HepG2 (cell line): ENCODE results near the gene HELZ. TPM values are rescaled to one million over a fixed set of nuclear protein-coding genes. Genes with fewer than 3 reads are reported as not detected.

ENCODE experiments used
- ATAC-seq: fragments of 200-7000 bp; cut with Tn5 transposase; 3 replicates; pipeline ENCODE4 v1.9.1; 2020; ENCODE audit warnings: mild to moderate bottlenecking, moderate library complexity
- BruUV-seq: library from RNA; stranded (reverse); fragments of 400-500 nt; replicated peaks from 2 replicates; lab custom pipeline; 2021; lab: Mats Ljungman, UMichigan
- CTCF ChIA-PET: fragments of 300-600 bp; formaldehyde crosslinking; extraction: SDS; loops from one replicate; lab custom pipeline; 2021; ENCODE audit warnings: low total read pairs, inconsistent platforms, low intra/inter-chr PET ratio; lab: Yijun Ruan, JAX
- POLR2A ChIA-PET: fragments of 350-600 bp; sonication (Branson Sonifier 250); formaldehyde crosslinking; loops from one replicate; lab custom pipeline; 2020; ENCODE audit warnings: antibody characterized with exemption, inconsistent platforms; lab: Yijun Ruan, JAX
- DNase-seq: peaks from one replicate; pipeline ENCODE4 v3.0.0-alpha.2; 2015; ENCODE audit warnings: low spot score
- FAIRE-seq: peaks from 3 replicates; lab custom pipeline; 2011; peaks lifted over from hg19 to GRCh38; lab: Jason Lieb, UNC
- H2AFZ ChIP-seq: one replicate; pipeline ENCODE4 v1.6.1; 2011; ENCODE audit warnings: low read length, inconsistent platforms
- H3K27ac ChIP-seq: fragments of 300-600 bp; 3 replicates; pipeline ENCODE4 v1.8.0; 2011; ENCODE audit warnings: mixed run types, mild to moderate bottlenecking, mixed read lengths, low read length, inconsistent platforms; ENCODE audit not compliant: insufficient read depth; ENCODE audit errors: extremely low read length
- H3K27me3 ChIP-seq, 2 experiments: fragments of 200-600 bp in 1 of 2; 2 replicates in 1 of 2; 3 replicates in 1 of 2; pipeline versions ENCODE4 v1.6.0 to v1.8.0; 2011; ENCODE audit warnings: low read length in 2 of 2, mild to moderate bottlenecking in 2 of 2, moderate library complexity in 2 of 2, inconsistent platforms in 1 of 2; ENCODE audit not compliant: insufficient read depth in 2 of 2, control insufficient read depth in 1 of 2
- H3K36me3 ChIP-seq, 2 experiments: fragments of 200-600 bp in 1 of 2; replicated peaks in 1 of 2; 2 replicates in 1 of 2; 3 replicates in 1 of 2; pipeline versions ENCODE4 v1.5.1 to v1.8.0; 2011; ENCODE audit warnings: low read length in 2 of 2, inconsistent platforms in 1 of 2; ENCODE audit not compliant: insufficient read depth in 2 of 2, control insufficient read depth in 1 of 2
- H3K4me1 ChIP-seq: 2 replicates; pipeline ENCODE4 v1.5.1; 2012; ENCODE audit warnings: low read length, inconsistent platforms; ENCODE audit not compliant: insufficient read depth
- H3K4me2 ChIP-seq: 2 replicates; pipeline ENCODE4 v1.6.0; 2011; ENCODE audit warnings: low read depth, low read length, inconsistent platforms
- H3K4me3 ChIP-seq, 3 experiments: fragments of 200-600 bp in 1 of 3; sonication (generic), shearing (Covaris generic) in 1 of 3; replicated peaks in 1 of 3; 2 replicates each; pipeline ENCODE4 v1.5.1; 2011 to 2016; ENCODE audit warnings: low read length in 3 of 3, inconsistent platforms in 2 of 3, low read depth in 2 of 3, mild to moderate bottlenecking in 2 of 3, control low read depth in 1 of 3, mixed read lengths in 1 of 3; ENCODE audit not compliant: insufficient read depth in 1 of 3
- H3K79me2 ChIP-seq: one replicate; pipeline ENCODE4 v1.6.1; 2011; ENCODE audit warnings: low read length, inconsistent platforms; ENCODE audit not compliant: insufficient read depth
- H3K9ac ChIP-seq: 2 replicates; pipeline ENCODE4 v1.6.0; 2011; ENCODE audit warnings: mild to moderate bottlenecking, low read depth, low read length, inconsistent platforms; ENCODE audit not compliant: insufficient read depth
- H3K9me3 ChIP-seq: 2 replicates; pipeline ENCODE4 v1.5.1; 2012; ENCODE audit warnings: mild to moderate bottlenecking, low read length
- H4K20me1 ChIP-seq: 2 replicates; pipeline ENCODE4 v1.6.0; 2011; ENCODE audit warnings: inconsistent platforms, mild to moderate bottlenecking, low read length, moderate library complexity; ENCODE audit not compliant: insufficient read depth
- HNRNPL ChIP-seq: fragments of 200-400 bp; formaldehyde crosslinking; IDR thresholded peaks from 2 replicates; pipeline ENCODE4 v1.6.1; 2017; ENCODE audit warnings: mild to moderate bottlenecking, low read depth, low read length
- NRL ChIP-seq: sonication (generic); formaldehyde crosslinking; IDR thresholded peaks from 2 replicates; pipeline ENCODE4 v1.5.0; 2020; ENCODE audit warnings: missing genetic modification reagents, mild to moderate bottlenecking, moderate library complexity, borderline replicate concordance
- SMC3 ChIP-seq: IDR thresholded peaks from 2 replicates; pipeline ENCODE4 v1.6.1; 2011; ENCODE audit warnings: low read length, improper control_type of control experiment
- ZNF138 ChIP-seq: sonication (generic); formaldehyde crosslinking; IDR thresholded peaks from 2 replicates; pipeline ENCODE4 v1.5.0; 2020; ENCODE audit warnings: mild to moderate bottlenecking, low read depth, missing genetic modification reagents
- ZNF747 ChIP-seq: sonication (generic); formaldehyde crosslinking; IDR thresholded peaks from 2 replicates; pipeline ENCODE4 v1.8.1; 2023; ENCODE audit warnings: missing genetic modification reagents, mild to moderate bottlenecking, borderline replicate concordance
- WGBS: methylation state at CpG from one replicate; pipeline ENCODE4 v1.1.6; 2017; ENCODE audit warnings: low lambda C conversion rate; 5-methylcytosine and 5-hydroxymethylcytosine counted together
- in situ Hi-C: cut with HindIII; loops from 2 replicates; pipeline ENCODE4 v1.10.0; 2017; ENCODE audit warnings: low pct_unique_long_range_greater_than_20kb; ENCODE audit not compliant: extremely low pct_ligation_motif_present
- intact Hi-C: fragments of 100-400 bp; cut with micrococcal nuclease; formaldehyde crosslinking; loops from one replicate; pipeline ENCODE4 v1.10.0; 2022; ENCODE audit not compliant: unreplicated experiment
- polyA plus RNA-seq, 8 experiments: library from polyadenylated mRNA; depleted of rRNA in 3 of 8; stranded (reverse) in 7 of 8; unstranded in 1 of 8; fragments of >200 nt; fragmentation: Illumina TruSeq in 4 of 8; extraction: Trizol in 4 of 8; gene quantifications; 2 replicates each; pipeline versions ENCODE4 v1.2.1 to v1.2.3, GENCODE V29; 2011 to 2016; ENCODE audit warnings: low read depth in 4 of 8, missing spikeins in 1 of 8, mixed read lengths in 1 of 8; ENCODE audit not compliant: insufficient read depth in 1 of 8
- total RNA-seq, 5 experiments: library from RNA; depleted of rRNA; stranded (reverse); fragments of >200 nt; fragmentation: Illumina TruSeq; extraction: Trizol; gene quantifications; 2 replicates each; pipeline ENCODE4 v1.2.3, GENCODE V29; 2016; ENCODE audit warnings: low read depth in 1 of 5
- TF ChIP-seq, protein P1 (sequence below): sonication (generic); formaldehyde crosslinking; IDR thresholded peaks from 2 replicates; pipeline ENCODE4 v1.5.1; 2020; ENCODE audit warnings: missing genetic modification reagents, mild to moderate bottlenecking, borderline replicate concordance

The HELZ gene
- total and polyA plus RNA-seq, 2 of the 13 experiments (the other 11 are each of a cell fraction or from before 2014, with no cell fraction given) = 35.3 to 52.4 TPM

DNA sequence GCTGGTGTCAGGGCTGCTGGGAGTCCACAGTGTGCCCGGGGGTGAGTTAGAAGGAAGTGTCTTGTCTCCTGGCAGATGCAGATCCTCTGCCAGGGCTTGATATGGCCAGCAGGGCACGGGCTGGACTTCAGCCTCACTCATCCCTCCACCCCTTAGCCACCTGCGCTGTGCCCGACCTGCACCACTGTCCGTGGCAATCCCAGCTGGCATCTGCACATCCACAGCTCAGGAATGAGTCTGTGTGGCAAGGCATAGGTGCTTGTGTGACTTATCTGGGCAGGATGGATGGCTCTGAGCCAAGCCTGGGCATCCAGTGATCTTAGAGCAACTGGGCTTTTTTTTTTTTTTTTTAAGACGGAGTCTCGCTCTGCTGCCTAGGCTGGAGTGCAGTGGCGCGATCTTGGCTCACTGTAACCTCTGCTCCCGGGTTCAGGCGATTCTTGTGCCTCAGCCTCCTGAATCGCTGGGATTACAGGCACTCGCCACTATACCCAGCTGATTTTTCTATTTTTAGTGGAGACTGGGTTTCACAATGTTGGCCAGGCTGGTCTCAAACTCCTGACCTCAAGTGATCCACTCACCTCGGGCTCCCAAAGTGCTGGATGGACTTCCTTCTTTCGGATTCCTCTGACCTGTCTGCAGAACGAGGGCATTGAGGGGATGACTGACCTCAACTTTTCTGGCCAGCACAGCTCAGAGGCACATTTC, 223.1 kb downstream of the HELZ start:
- no peak overlapping the region for H3K27ac ChIP-seq
- ATAC-seq = no peak
- BruUV-seq = no TSS peak
- FAIRE-seq = no peak
- ChIA-PET CTCF (no interaction called here), POLR2A (no interaction called here)
- in situ Hi-C loops = no loop called here
- 43% methylated on average over 16 of the region's 16 CpGs for WGBS
- TF ChIP-seq ZNF138 (CRISPR knock-in tag) = no peak
- 0 out of 2 replicates have a peak, but pooled peaks have one; percentile 22 for TF ChIP-seq NRL (CRISPR knock-in tag)
- TF ChIP-seq HNRNPL = 0 out of 2 replicates have a peak, but pooled peaks have one; percentile 26
- TF ChIP-seq, protein P1, sequence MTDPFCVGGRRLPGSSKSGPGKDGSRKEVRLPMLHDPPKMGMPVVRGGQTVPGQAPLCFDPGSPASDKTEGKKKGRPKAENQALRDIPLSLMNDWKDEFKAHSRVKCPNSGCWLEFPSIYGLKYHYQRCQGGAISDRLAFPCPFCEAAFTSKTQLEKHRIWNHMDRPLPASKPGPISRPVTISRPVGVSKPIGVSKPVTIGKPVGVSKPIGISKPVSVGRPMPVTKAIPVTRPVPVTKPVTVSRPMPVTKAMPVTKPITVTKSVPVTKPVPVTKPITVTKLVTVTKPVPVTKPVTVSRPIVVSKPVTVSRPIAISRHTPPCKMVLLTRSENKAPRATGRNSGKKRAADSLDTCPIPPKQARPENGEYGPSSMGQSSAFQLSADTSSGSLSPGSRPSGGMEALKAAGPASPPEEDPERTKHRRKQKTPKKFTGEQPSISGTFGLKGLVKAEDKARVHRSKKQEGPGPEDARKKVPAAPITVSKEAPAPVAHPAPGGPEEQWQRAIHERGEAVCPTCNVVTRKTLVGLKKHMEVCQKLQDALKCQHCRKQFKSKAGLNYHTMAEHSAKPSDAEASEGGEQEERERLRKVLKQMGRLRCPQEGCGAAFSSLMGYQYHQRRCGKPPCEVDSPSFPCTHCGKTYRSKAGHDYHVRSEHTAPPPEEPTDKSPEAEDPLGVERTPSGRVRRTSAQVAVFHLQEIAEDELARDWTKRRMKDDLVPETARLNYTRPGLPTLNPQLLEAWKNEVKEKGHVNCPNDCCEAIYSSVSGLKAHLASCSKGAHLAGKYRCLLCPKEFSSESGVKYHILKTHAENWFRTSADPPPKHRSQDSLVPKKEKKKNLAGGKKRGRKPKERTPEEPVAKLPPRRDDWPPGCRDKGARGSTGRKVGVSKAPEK = no peak
- no peak for TF ChIP-seq ZNF747 (CRISPR knock-in tag)
- TF ChIP-seq SMC3 = no peak
- H3K4me1 ChIP-seq = peaks cover 16% of the 10 kb centered on the region
- no peaks in the 10 kb centered on the region for H3K79me2 ChIP-seq
- no peak overlapping the region for H3K4me2 ChIP-seq
- H3K4me3 ChIP-seq = no peak overlapping the region
- DNase-seq = no peak
- H2AFZ ChIP-seq = no peak overlapping the region
- H3K27me3 ChIP-seq = peaks cover 10 to 31% of the 10 kb centered on the region in 2 experiments; a peak in 4 of 5 replicates
- intact Hi-C loops = no loop called here
- no peaks in the 10 kb centered on the region for H3K36me3 ChIP-seq
- no peaks in the 10 kb centered on the region for H4K20me1 ChIP-seq
- no peaks in the 10 kb centered on the region for H3K9me3 ChIP-seq
- H3K9ac ChIP-seq = no peak overlapping the region
